ENCODE results near the gene GLIPR2. TPM values are rescaled to one million over a fixed set of nuclear protein-coding genes. Genes with fewer than 3 reads are reported as not detected.

GLIPR2 gene
- total and polyA plus RNA-seq, 4 donors: 17.4 to 112 (median 75.8) TPM

GRCh38 chr9:36207546-36208012 is 71.0 kb downstream of the GLIPR2 start:
- no peak overlapping the region for H3K9ac ChIP-seq (ENCODE audit: insufficient read depth in 1 of 2, low read length in 2 of 2)
- 18 to 19% methylated on average over 1 of the region's 1 CpG for WGBS, 2 donors
- TF ChIP-seq, protein P1, sequence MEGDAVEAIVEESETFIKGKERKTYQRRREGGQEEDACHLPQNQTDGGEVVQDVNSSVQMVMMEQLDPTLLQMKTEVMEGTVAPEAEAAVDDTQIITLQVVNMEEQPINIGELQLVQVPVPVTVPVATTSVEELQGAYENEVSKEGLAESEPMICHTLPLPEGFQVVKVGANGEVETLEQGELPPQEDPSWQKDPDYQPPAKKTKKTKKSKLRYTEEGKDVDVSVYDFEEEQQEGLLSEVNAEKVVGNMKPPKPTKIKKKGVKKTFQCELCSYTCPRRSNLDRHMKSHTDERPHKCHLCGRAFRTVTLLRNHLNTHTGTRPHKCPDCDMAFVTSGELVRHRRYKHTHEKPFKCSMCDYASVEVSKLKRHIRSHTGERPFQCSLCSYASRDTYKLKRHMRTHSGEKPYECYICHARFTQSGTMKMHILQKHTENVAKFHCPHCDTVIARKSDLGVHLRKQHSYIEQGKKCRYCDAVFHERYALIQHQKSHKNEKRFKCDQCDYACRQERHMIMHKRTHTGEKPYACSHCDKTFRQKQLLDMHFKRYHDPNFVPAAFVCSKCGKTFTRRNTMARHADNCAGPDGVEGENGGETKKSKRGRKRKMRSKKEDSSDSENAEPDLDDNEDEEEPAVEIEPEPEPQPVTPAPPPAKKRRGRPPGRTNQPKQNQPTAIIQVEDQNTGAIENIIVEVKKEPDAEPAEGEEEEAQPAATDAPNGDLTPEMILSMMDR (IDR thresholded peaks at IDR 0.05; ENCODE audit: control extremely low read depth, extremely low read depth): no peak

DNA sequence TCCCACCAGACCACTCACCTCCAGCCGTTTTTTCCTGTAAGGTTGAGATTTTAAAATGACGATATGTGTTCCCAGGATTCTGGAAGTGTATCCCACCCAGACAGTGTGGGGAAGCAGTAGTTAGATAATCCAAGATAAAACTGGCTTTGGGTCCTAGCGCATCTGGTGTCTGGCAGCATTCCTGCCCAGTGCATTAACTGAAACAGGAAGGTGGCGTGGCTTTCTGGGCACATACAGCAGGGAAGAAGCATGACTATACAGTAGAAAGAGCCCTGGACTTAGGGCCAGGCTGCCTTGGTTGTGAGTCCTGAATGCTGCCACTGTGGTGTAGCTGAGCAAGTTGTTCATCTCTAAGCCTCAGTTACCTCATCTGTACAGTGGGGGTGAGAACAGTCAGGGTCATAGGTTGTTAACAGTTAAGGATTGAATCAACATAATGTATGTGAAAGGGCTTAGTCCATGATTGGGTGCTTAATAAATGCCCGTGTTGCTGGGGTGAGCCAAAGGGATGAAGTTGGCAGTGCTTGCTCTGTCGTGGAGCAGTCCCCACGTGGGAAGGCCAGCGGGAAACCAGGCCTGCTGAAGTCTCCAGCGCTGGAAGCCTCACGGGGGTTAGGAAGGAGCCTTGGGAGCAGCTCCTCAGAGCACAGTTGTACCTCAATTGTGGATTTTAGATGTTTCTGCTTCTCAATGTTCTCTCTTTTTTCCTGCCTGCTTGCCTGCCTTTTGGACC is 72.2 kb downstream of the GLIPR2 start:
- no peak overlapping the region for H3K9ac ChIP-seq (ENCODE audit: insufficient read depth in 1 of 2, low read length in 2 of 2)
- H3K27ac ChIP-seq (ENCODE audit: low read depth in 1 of 2, low read length in 1 of 2): no peak overlapping the region
- H3K4me1 ChIP-seq (ENCODE audit: control insufficient read depth in 5 of 5, insufficient read depth in 5 of 5, low read length in 5 of 5): peaks cover 0 to 25% (median 0%) of the 10 kb centered on the region in 5 donors
- TF ChIP-seq, protein P1 (IDR thresholded peaks at IDR 0.05; ENCODE audit: control extremely low read depth, extremely low read depth): no peak
- WGBS, 2 donors: 79 to 82% methylated on average over 10 of the region's 10 CpGs
- DNase-seq (no peak), ATAC-seq (ENCODE audit: insufficient read depth, low FRiP score) (no peak)
- H3K27me3 ChIP-seq (ENCODE audit: control insufficient read depth in 3 of 3, insufficient read depth in 3 of 3, low read length in 2 of 3): no peaks in the 10 kb centered on the region
- H3K36me3 ChIP-seq (ENCODE audit: control insufficient read depth in 4 of 4, insufficient read depth in 4 of 4, low read length in 4 of 4): peaks cover 29 to 78% (median 41%) of the 10 kb centered on the region in 4 donors
- H3K9me3 ChIP-seq (ENCODE audit: control insufficient read depth in 4 of 4, insufficient read depth in 3 of 4, low read length in 3 of 4): no peaks in the 10 kb centered on the region
- H3K4me3 ChIP-seq: no peak overlapping the region

More at GRCh38 chr9:36207546-36208012, 71.0 kb downstream of the GLIPR2 start:
- Histone ChIP-seq H3K4me1 (ENCODE audit: control insufficient read depth in 5 of 5, insufficient read depth in 5 of 5, low read length in 5 of 5) (peaks cover 0 to 22% (median 0%) of the 10 kb centered on the region in 5 donors), H3K27ac (ENCODE audit: low read depth in 1 of 2, low read length in 1 of 2) (no peak overlapping the region), H3K27me3 (ENCODE audit: control insufficient read depth in 3 of 3, insufficient read depth in 3 of 3, low read length in 2 of 3) (no peaks in the 10 kb centered on the region), H3K36me3 (ENCODE audit: control insufficient read depth in 4 of 4, insufficient read depth in 4 of 4, low read length in 4 of 4) (peaks cover 37 to 75% (median 45%) of the 10 kb centered on the region in 4 donors), H3K4me3 (no peak overlapping the region), H3K9me3 (ENCODE audit: control insufficient read depth in 4 of 4, insufficient read depth in 3 of 4, low read length in 3 of 4) (no peaks in the 10 kb centered on the region)
- DNase-seq: no peak
- no peak for ATAC-seq (ENCODE audit: insufficient read depth, low FRiP score)

DNA sequence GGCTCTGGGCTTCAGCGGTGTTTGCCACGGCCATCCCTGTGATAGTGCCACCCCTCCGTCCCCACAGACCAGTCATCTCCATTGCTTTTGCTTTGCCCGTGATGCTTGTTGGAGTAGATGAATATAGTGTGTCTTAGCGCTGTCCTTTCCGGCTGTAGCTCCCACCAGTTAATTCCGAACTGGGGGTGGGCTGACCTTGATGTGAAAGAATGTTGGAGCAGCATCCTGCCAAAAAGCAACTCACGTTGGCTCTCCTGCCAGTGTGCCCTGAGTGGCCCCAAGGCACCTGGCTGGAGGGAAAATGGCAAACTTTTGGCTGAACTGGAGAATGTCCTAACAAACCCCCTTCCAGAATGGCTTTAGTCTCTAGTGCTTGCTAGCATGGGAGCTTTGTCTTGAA is 74.2 kb downstream of the GLIPR2 start:
- TF ChIP-seq, protein P1 (IDR thresholded peaks at IDR 0.05; ENCODE audit: control extremely low read depth, extremely low read depth): no peak
- H3K36me3 ChIP-seq (ENCODE audit: control insufficient read depth in 4 of 4, insufficient read depth in 4 of 4, low read length in 4 of 4): peaks cover 11 to 62% (median 30%) of the 10 kb centered on the region in 4 donors
- 84 to 90% methylated on average over 8 of the region's 8 CpGs for WGBS, 2 donors
- no peak overlapping the region for H3K4me3 ChIP-seq
- ATAC-seq (ENCODE audit: insufficient read depth, low FRiP score) (no peak), DNase-seq (no peak)
- no peaks in the 10 kb centered on the region for H3K9me3 ChIP-seq (ENCODE audit: control insufficient read depth in 4 of 4, insufficient read depth in 3 of 4, low read length in 3 of 4)
- H3K27ac ChIP-seq (ENCODE audit: low read depth in 1 of 2, low read length in 1 of 2): no peak overlapping the region
- H3K27me3 ChIP-seq (ENCODE audit: control insufficient read depth in 3 of 3, insufficient read depth in 3 of 3, low read length in 2 of 3): no peaks in the 10 kb centered on the region
- H3K4me1 ChIP-seq (ENCODE audit: control insufficient read depth in 5 of 5, insufficient read depth in 5 of 5, low read length in 5 of 5): peaks cover 0 to 27% (median 3%) of the 10 kb centered on the region in 5 donors
- no peak overlapping the region for H3K9ac ChIP-seq (ENCODE audit: insufficient read depth in 1 of 2, low read length in 2 of 2)
